Adipose tissue (tissue), 3 donors: ENCODE results near the gene ZFYVE21. TPM values are rescaled to one million over a fixed set of nuclear protein-coding genes. Genes with fewer than 3 reads are reported as not detected.
"Not testable (repeated sequence)": the region's sequence is repeated elsewhere in the genome, so short reads cannot be mapped to it uniquely, and the experiment has no call there.

Experiments
- H3K27ac ChIP-seq: one replicate; pipeline ENCODE4 v1.5.1; 2013; ENCODE audit warnings: low read depth, low read length
- WGBS, 3 donors: extraction: QIAGEN DNeasy Blood & Tissue Kit; methylation state at CpG; one replicate each; pipeline ENCODE4 v1.1.7; 2013; 5-methylcytosine and 5-hydroxymethylcytosine counted together
- polyA plus RNA-seq, 3 donors: library from polyadenylated mRNA; stranded (reverse); fragments of 200-250 nt; gene quantifications; one replicate each; pipeline ENCODE4 v1.2.3, GENCODE V29; 2013
- donor health status: healthy with polysubstance abuse.
- donor health status: Bipolar disorder and iron deficiency.
- donor health status: healthy.

ZFYVE21 gene
- polyA plus RNA-seq, 3 donors = 30.2 to 107 (median 81.8) TPM

DNA sequence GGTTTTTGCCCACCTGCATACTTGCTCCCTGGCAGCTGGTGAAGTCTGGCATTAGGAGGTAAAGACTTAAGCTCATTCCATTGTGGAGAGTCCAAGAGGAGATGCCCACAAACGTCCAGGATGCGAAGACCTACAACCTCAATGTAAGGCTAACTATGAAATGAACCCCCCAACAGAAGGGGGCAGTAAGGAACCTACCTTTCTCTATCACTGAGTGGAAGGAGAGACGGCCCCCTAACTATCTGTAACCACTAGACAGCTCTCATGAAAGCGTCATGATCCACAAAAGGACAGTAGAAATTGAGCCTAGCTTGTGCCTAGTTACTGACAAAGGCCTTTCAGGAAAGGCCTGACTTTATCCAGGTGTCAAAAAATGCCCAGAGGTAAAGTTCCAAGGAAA, 55.3 kb downstream of the ZFYVE21 start:
- no peak overlapping the region for H3K27ac ChIP-seq
- WGBS, 3 donors = 80 to 84% (median 81%) methylated on average over 4 of the region's 4 CpGs

DNA sequence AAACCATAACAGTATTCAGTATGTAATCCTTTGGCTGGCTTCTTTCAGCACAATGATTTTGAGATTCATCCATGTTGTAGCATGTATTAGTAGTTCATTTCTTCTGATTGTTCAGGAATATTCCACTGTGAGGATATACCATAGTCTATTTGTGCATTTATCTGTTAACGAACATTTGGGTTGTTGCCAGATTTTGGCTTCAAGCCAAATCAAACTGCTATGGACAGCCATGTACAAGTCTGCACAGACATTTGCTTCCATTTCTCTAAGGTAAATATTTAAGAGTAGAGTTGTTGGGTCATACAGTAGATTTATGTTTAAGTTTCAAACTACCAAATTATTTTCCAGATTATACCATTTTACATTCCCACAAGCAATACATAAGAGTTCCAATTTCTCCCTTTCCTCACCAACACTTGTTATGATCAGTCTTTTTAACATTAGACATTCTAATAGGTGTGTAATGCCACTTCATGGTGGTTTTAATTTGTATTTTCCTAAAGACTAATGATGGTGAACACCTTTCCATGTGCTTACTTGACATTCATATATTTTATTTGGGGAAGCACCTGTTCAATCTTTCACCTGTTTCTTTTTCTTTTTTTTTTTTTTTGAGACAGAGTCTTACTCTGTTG, 56.6 kb downstream of the ZFYVE21 start:
- no peak overlapping the region for H3K27ac ChIP-seq
- 38 to 86% (median 86%) methylated on average over 1 of the region's 1 CpG for WGBS, 3 donors

DNA sequence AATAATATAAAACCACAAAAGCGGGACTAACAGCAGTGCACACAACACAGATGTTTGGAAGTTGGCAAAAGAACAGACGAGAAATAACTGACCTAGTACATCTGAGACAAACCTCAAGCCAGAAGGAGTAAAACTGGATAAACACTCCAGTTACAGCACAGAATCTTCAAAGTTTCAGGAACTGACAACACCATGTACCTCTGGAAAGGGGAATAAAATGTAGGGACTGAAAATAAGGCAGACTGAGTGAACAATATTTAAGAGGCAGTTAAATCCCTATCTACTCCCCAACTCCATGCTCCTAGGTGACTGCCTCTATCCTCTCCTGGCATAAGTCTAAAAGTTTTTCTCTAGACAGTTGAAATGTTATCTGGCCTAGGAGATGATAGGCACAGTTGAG, 57.9 kb downstream of the ZFYVE21 start:
- WGBS, 3 donors = 68 to 84% (median 80%) methylated on average over 2 of the region's 2 CpGs
- no peak overlapping the region for H3K27ac ChIP-seq

DNA sequence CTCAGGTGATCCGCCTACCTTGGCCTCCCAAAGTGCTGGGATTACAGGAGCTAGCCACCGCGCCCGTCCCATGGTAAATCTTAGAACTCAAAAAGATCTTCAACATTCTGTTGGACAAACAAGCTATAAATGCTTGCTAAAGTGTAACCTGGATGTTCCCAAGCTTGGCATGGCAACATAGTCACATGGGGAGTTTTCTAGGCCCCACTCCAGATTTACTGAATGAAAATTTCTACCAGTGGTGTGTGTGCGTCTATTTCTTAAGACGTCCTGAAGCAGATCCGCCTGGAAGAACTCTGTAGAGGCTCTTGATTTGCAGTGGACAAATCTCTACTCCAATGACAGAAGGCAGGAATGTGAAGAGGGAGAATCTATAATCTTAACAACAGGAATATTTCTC, 59.9 kb downstream of the ZFYVE21 start:
- H3K27ac ChIP-seq = no peak overlapping the region
- WGBS, 3 donors = 91 to 95% (median 94%) methylated on average over 7 of the region's 7 CpGs

DNA sequence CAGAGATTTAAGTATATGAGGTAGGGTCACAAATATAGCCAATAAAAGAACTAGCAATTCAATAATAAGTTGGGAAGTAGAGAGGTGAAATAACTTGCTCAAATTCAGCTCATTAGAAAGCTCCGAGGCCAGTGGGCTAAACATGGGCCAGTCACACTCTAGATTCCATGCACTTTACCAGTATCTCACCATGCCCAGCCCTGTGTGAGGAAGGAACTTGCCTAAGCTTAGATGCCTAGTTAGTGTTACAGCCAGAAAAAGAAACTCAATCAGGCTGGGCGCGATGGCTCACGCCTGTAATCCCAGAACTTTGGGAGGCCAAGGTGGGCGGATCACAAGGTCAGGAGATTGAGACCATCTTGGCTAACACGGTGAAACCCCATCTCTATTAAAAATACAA, 60.7 kb downstream of the ZFYVE21 start:
- H3K27ac ChIP-seq = not testable (repeated sequence)
- 89 to 97% (median 94%) methylated on average over 6 of the region's 6 CpGs for WGBS, 3 donors

DNA sequence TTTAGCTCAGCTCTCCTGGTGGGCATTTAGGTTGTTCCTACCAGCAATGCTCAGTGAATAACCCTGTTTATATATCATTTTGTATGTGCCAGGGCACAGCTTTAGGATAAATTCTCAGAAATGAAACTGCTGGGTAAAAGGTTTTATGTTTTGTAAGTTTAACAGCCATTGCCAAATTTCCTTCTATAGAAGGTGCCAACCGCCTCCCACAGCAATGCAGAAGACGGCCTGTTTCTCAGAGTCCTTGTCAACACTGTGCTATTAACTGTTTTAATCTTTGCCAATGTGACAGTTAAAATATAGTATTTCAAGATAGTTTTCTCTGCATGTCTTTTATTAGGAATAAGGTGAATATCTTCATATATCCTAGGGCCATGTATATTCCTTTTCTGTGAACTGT, 66.8 kb downstream of the ZFYVE21 start:
- 30 to 69% (median 44%) methylated on average over 2 of the region's 2 CpGs for WGBS, 3 donors
- H3K27ac ChIP-seq = no peak overlapping the region

Other genes starting within 250 kb of the ZFYVE21 start
- gene CKB, start 193.0 kb upstream of the ZFYVE21 start, polyA plus RNA-seq = 100 to 1,000 TPM; 109 to 574 (median 196) TPM
- 10 to 100 TPM in 2 of 3 donors, 1 to 10 TPM in 1; 6.9 to 19.2 (median 12.0) TPM for gene TRMT61A, start 186.6 kb upstream of the ZFYVE21 start, polyA plus RNA-seq
- 10 to 100 TPM in 2 of 3 donors, 1 to 10 TPM in 1; 4.9 to 24.0 (median 13.4) TPM for gene BAG5, start 153.2 kb upstream of the ZFYVE21 start, polyA plus RNA-seq
- 10 to 100 TPM; 49.3 to 67.5 (median 62.8) TPM for gene COA8, start 152.8 kb upstream of the ZFYVE21 start, polyA plus RNA-seq
- gene KLC1, start 86.6 kb upstream of the ZFYVE21 start, polyA plus RNA-seq = 100 to 1,000 TPM in 1 of 3 donors, 10 to 100 TPM in 2; 39.3 to 104 (median 92.0) TPM
- gene XRCC3, start 359 bp upstream of the ZFYVE21 start, polyA plus RNA-seq = 1 to 10 TPM; 2.4 to 3.6 (median 3.1) TPM
- 10 to 100 TPM in 2 of 3 donors, 1 to 10 TPM in 1; 9.7 to 12.7 (median 12.6) TPM for gene PPP1R13B, start 131.8 kb downstream of the ZFYVE21 start, polyA plus RNA-seq
- gene TDRD9, start 212.6 kb downstream of the ZFYVE21 start, polyA plus RNA-seq = 1 to 10 TPM; 1.3 to 2.7 (median 2.0) TPM
- gene RD3L, start 226.7 kb downstream of the ZFYVE21 start, polyA plus RNA-seq = not detected